Measurements from ENCODE around the gene CDH1. TPM values are rescaled to one million over a fixed set of nuclear protein-coding genes. Genes with fewer than 3 reads are reported as not detected.

Gene CDH1
- total and polyA plus RNA-seq, 12 donors: 0.11 to 1.2 (median 0.40) TPM; not detected in 3

DNA sequence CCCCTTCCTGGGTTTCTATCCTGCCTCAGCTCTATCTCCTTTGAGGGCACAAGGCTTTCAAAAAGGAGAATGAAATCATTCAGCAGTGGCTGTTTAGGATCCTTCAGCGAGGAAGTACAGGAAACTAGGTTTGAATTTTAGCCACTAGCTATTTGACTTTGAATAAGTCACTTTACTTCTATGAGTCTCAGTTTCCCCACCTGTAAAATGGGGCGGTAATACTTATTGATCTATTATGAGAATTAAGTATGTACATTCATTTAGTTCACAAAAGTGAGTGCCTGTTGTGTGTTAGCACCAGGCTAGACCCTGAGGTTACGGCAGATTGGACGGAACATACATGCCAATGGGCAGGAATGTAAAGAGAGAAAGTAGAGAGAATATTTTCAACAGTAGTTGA, 6.6 kb downstream of the CDH1 start:
- Histone ChIP-seq H3K9me3 (replicated peaks in 1 of 3) (no peaks in the 10 kb centered on the region), H3K4me3 (no peak overlapping the region), H3K27me3 (peaks cover 4% of the 10 kb centered on the region), H3K36me3 (replicated peaks in 1 of 2) (no peaks in the 10 kb centered on the region), H3K4me1 (replicated peaks in 1 of 2) (no peaks in the 10 kb centered on the region), H3K27ac (no peak overlapping the region)
- intact Hi-C loops (cut with DNase I): no loop called here
- no peak for TF ChIP-seq POLR2A (IDR thresholded peaks at IDR 0.05)
- TF ChIP-seq, protein P1, sequence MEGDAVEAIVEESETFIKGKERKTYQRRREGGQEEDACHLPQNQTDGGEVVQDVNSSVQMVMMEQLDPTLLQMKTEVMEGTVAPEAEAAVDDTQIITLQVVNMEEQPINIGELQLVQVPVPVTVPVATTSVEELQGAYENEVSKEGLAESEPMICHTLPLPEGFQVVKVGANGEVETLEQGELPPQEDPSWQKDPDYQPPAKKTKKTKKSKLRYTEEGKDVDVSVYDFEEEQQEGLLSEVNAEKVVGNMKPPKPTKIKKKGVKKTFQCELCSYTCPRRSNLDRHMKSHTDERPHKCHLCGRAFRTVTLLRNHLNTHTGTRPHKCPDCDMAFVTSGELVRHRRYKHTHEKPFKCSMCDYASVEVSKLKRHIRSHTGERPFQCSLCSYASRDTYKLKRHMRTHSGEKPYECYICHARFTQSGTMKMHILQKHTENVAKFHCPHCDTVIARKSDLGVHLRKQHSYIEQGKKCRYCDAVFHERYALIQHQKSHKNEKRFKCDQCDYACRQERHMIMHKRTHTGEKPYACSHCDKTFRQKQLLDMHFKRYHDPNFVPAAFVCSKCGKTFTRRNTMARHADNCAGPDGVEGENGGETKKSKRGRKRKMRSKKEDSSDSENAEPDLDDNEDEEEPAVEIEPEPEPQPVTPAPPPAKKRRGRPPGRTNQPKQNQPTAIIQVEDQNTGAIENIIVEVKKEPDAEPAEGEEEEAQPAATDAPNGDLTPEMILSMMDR (IDR thresholded peaks at IDR 0.05): no peak
- WGBS, 4 donors: 90 to 96% (median 93%) methylated on average over 4 of the region's 4 CpGs
- DNase-seq: no peak

DNA sequence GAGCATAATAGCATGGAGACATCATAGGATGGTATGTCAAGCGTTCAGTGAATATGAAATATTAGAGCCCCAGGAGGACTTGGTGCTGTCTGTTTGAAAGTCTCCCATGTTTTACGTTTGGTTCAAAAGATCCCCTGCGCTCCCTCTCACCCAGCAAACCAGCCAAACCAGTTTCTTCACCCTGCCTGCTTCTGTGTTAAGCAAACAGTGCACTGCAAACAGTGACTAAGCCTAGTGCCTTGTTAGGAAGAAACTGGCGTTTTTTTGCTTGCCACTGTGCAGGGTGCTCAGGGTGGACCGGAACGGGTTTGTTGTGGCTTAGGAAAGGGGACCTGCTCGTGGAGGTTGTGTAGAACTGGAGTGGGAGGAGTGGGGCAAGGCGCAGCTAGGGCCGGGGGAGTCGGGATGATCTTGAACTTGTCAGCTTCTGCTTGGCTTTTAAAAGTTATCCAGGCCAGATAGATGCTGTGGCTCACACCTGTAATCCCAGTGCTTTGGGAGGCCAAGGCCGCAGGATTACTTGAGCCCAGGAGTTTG, 7.7 kb downstream of the CDH1 start:
- intact Hi-C loops (cut with DNase I): no loop called here
- no peaks in the 10 kb centered on the region for H3K36me3 ChIP-seq (replicated peaks in 1 of 2)
- H3K27ac ChIP-seq: no peak overlapping the region
- no peaks in the 10 kb centered on the region for H3K27me3 ChIP-seq
- TF ChIP-seq, protein P1 (IDR thresholded peaks at IDR 0.05): no peak
- TF ChIP-seq POLR2A (IDR thresholded peaks at IDR 0.05): no peak
- no peak overlapping the region for H3K4me3 ChIP-seq
- H3K4me1 ChIP-seq (replicated peaks in 1 of 2): no peaks in the 10 kb centered on the region
- no peak for DNase-seq
- WGBS, 4 donors: 71 to 79% (median 75%) methylated on average over 11 of the region's 11 CpGs
- no peaks in the 10 kb centered on the region for H3K9me3 ChIP-seq (replicated peaks in 1 of 3)

DNA sequence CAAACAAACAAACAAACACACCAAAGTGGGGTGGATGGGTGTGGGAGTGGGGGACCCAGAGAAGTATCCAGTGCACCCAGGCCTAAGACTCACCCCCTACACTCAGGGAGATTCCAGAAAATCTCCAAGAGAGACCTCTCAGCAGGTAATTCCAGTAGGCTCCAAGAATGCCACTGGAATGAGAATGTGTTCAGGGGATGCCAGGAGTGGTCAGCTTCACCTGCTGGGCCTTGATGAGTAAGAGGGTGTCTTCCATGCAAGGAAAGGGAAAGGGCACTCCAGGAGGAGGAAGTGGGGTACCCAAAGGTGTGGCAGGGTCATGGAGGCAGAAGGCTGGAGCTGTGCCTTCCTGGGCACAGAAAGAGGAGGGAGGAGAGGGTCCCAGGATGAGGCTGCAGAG, 9.9 kb downstream of the CDH1 start:
- TF ChIP-seq POLR2A (IDR thresholded peaks at IDR 0.05): no peak
- TF ChIP-seq, protein P1 (IDR thresholded peaks at IDR 0.05): no peak
- intact Hi-C loops (cut with DNase I): no loop called here
- H3K27ac ChIP-seq: no peak overlapping the region

DNA sequence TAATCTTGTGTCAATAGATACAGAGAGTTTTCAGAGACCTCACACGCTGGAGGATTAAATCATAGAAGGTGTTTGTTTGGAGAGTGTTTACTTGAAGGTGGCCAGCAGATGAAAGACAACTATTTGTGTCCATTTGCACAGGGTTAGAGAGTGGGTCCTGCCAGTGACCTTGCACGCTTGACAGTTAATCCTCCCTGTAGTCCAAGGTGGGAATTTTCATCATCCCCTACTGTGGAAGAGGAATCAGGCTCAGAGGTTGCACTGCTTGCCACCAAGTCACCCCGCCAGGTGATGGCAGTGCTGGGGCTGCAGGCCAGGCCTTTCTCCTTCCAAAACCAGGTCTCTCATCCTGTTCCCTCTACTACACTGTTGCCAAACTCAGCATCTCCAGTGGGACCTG, 12.3 kb downstream of the CDH1 start:
- no peaks in the 10 kb centered on the region for H3K4me1 ChIP-seq (replicated peaks in 1 of 2)
- intact Hi-C loops (cut with DNase I): no loop called here
- no peak for DNase-seq
- WGBS, 4 donors: 81 to 90% (median 87%) methylated on average over 2 to 3 of the region's 3 CpGs
- no peaks in the 10 kb centered on the region for H3K36me3 ChIP-seq (replicated peaks in 1 of 2)
- H3K27me3 ChIP-seq: no peaks in the 10 kb centered on the region
- TF ChIP-seq POLR2A (IDR thresholded peaks at IDR 0.05): no peak
- TF ChIP-seq, protein P1 (IDR thresholded peaks at IDR 0.05): no peak
- H3K27ac ChIP-seq: no peak overlapping the region
- no peak overlapping the region for H3K4me3 ChIP-seq
- H3K9me3 ChIP-seq (replicated peaks in 1 of 3): no peaks in the 10 kb centered on the region

More for the DNA sequence above, 9.9 kb downstream of the CDH1 start:
- Histone ChIP-seq H3K4me1 (replicated peaks in 1 of 2) (no peaks in the 10 kb centered on the region), H3K4me3 (no peak overlapping the region), H3K9me3 (replicated peaks in 1 of 3) (no peaks in the 10 kb centered on the region), H3K27me3 (no peaks in the 10 kb centered on the region), H3K36me3 (replicated peaks in 1 of 2) (no peaks in the 10 kb centered on the region)
- no peak for DNase-seq

Data from adrenal gland (tissue), 12 donors.